HG03558 (cell line): Measurements from ENCODE around the gene ZNF300.
"Not testable (repeated sequence)": the region's sequence is repeated elsewhere in the genome, so short reads cannot be mapped to it uniquely, and the experiment has no call there.

ENCODE experiments used
- ATAC-seq: cut with Tn5 transposase; IDR thresholded peaks from one replicate; pipeline ENCODE4 v1.9.1; 2021; ENCODE audit warnings: moderate number of reproducible peaks; ENCODE audit not compliant: unreplicated experiment; ENCODE audit errors: extremely low read depth

ZNF300 gene

GRCh38 chr5:150904479-150905311 is at the start of gene ZNF300:
ZNF300 (minus strand) TSS chr5:150904980; CDS start chr5:150903155, 1,825 bp downstream.
- no peak for ATAC-seq

GRCh38 chr5:150948539-150948938 is 43.8 kb upstream of the ZNF300 start:
- ATAC-seq, result no peak

GRCh38 chr5:150946351-150946905 is 41.6 kb upstream of the ZNF300 start:
- ATAC-seq, result no peak

- no peak for ATAC-seq
These were observed 41.2 kb upstream of the ZNF300 start for GRCh38 chr5:150945947-150946346.

- ATAC-seq, result no peak
These were observed 40.7 kb upstream of the ZNF300 start for GRCh38 chr5:150945486-150945885.

- ATAC-seq, result no peak
These were observed 26.7 kb upstream of the ZNF300 start for GRCh38 chr5:150931368-150931965.

- ATAC-seq, result no peak
These were observed 13.8 kb upstream of the ZNF300 start for GRCh38 chr5:150918613-150919012.

- ATAC-seq, result no peak
These were observed 7.6 kb upstream of the ZNF300 start for GRCh38 chr5:150912312-150912814.

GRCh38 chr5:150905312-150905683 is 518 bp upstream of the ZNF300 start:
- no peak for ATAC-seq

GRCh38 chr5:150901446-150901845 is 3.3 kb downstream of the ZNF300 start:
- ATAC-seq, result no peak

- no peak for ATAC-seq
These were observed 9.1 kb downstream of the ZNF300 start for GRCh38 chr5:150895431-150896428.

- no peak for ATAC-seq
These were observed 25.4 kb downstream of the ZNF300 start for GRCh38 chr5:150879358-150879757.

- ATAC-seq, result no peak
These were observed 42.7 kb downstream of the ZNF300 start for GRCh38 chr5:150862070-150862469.

- no peak for ATAC-seq
These were observed 44.4 kb downstream of the ZNF300 start for GRCh38 chr5:150860246-150860821.

- not testable (repeated sequence) for ATAC-seq
These were observed 48.1 kb downstream of the ZNF300 start for GRCh38 chr5:150856700-150857099.

- no peak for ATAC-seq
These were observed 51.2 kb downstream of the ZNF300 start for GRCh38 chr5:150853561-150853960.

- no peak for ATAC-seq
These were observed 53.7 kb downstream of the ZNF300 start for GRCh38 chr5:150851039-150851438.

- ATAC-seq, result no peak
These were observed 56.5 kb downstream of the ZNF300 start for GRCh38 chr5:150848271-150848670.

GRCh38 chr5:150847334-150847695 is 57.5 kb downstream of the ZNF300 start:
- no peak for ATAC-seq
